Right cardiac atrium (tissue), 5 donors: ENCODE measurements around the gene SEMA7A. TPM values are rescaled to one million over a fixed set of nuclear protein-coding genes. Genes with fewer than 3 reads are reported as not detected.
"Not testable (repeated sequence)": the region's sequence is repeated elsewhere in the genome, so short reads cannot be mapped to it uniquely, and the experiment has no call there.

Experiments
- ATAC-seq, 2 donors: fragments of 200-7000 bp; cut with Tn5 transposase; one replicate each; pipeline versions ENCODE4 v1.8.0 to v1.9.1; 2020; ENCODE audit warnings: moderate library complexity in 2 of 2, mild to moderate bottlenecking in 1 of 2
- DNase-seq, 3 donors: peaks; one replicate each; pipeline ENCODE4 v3.0.0-alpha.2; 2020
- H3K27ac ChIP-seq: one replicate; pipeline ENCODE4 v1.5.1; 2013; ENCODE audit warnings: mild to moderate bottlenecking, low read length, control low read depth, moderate library complexity
- H3K27me3 ChIP-seq: one replicate; pipeline ENCODE4 v1.6.1; 2013; ENCODE audit not compliant: control insufficient read depth, insufficient read depth
- H3K4me1 ChIP-seq: one replicate; pipeline ENCODE4 v1.6.1; 2013; ENCODE audit warnings: low read length; ENCODE audit not compliant: control insufficient read depth, insufficient read depth
- H3K4me3 ChIP-seq: one replicate; pipeline ENCODE4 v1.5.1; 2013; ENCODE audit warnings: low read length, control low read depth
- H3K9me3 ChIP-seq: one replicate; pipeline ENCODE4 v1.6.1; 2013; ENCODE audit warnings: low read length; ENCODE audit not compliant: control insufficient read depth
- WGBS: extraction: QIAGEN DNeasy Blood & Tissue Kit; methylation state at CpG from one replicate; pipeline ENCODE4 v1.1.7; 2013; 5-methylcytosine and 5-hydroxymethylcytosine counted together
- intact Hi-C, 4 donors: fragments of 100-400 bp; cut with DNase I; formaldehyde crosslinking; loops; one replicate each; pipeline versions ENCODE4 v1.11.0 to v1.14.0; 2022 to 2023
- polyA plus RNA-seq: library from polyadenylated mRNA; stranded (reverse); fragments of 200-250 nt; gene quantifications from one replicate; pipeline ENCODE4 v1.2.3, GENCODE V29; 2013
- total RNA-seq, 4 donors: library from RNA; stranded (reverse); fragmentation: NEBNext Ultra II Directional; extraction: Animal tissue kit (Norgen Biotek cat#: 25700); gene quantifications; one replicate each; pipeline ENCODE4 v1.2.1, GENCODE V29; 2021
- donor health status: healthy with polysubstance abuse.
- donor health status: DM: no; HTN: yes; CAD: no.
- donor health status: DM: no; HTN: no; CAD: no.
- donor health status: DM: no; HTN: yes; CAD: no; lungs with severe emphysema.
- donor health status: DM: yes; HTN: yes; CAD: no.

SEMA7A gene
- total and polyA plus RNA-seq, 5 donors, result 1.7 to 3.3 (median 2.0) TPM

GRCh38 chr15:74396445-74397238 is 37.1 kb downstream of the SEMA7A start:
- no peaks in the 10 kb centered on the region for H3K9me3 ChIP-seq
- WGBS, result 68% methylated on average over 9 of the region's 9 CpGs
- H3K27me3 ChIP-seq, result no peaks in the 10 kb centered on the region
- no peaks in the 10 kb centered on the region for H3K4me1 ChIP-seq
- H3K27ac ChIP-seq, result no peak overlapping the region
- ATAC-seq (no peak), DNase-seq (peak in 1 of 3 donors; percentile 28)
- intact Hi-C loops, result no loop called here
- H3K4me3 ChIP-seq, result no peak overlapping the region

GRCh38 chr15:74396146-74396438 is 37.7 kb downstream of the SEMA7A start:
- intact Hi-C loops, result no loop called here
- Histone ChIP-seq H3K9me3 (no peaks in the 10 kb centered on the region), H3K4me1 (no peaks in the 10 kb centered on the region), H3K4me3 (no peak overlapping the region), H3K27ac (no peak overlapping the region), H3K27me3 (no peaks in the 10 kb centered on the region)
- WGBS, result 89% methylated on average over 10 of the region's 10 CpGs
- DNase-seq (no peak), ATAC-seq (no peak)

GRCh38 chr15:74395319-74396145 is 38.2 kb downstream of the SEMA7A start:
- no peak overlapping the region for H3K4me3 ChIP-seq
- DNase-seq (peak in 1 of 3 donors; percentile 34), ATAC-seq (no peak)
- intact Hi-C loops, result no loop called here
- no peak overlapping the region for H3K27ac ChIP-seq
- 82% methylated on average over 17 of the region's 17 CpGs for WGBS
- H3K9me3 ChIP-seq, result no peaks in the 10 kb centered on the region
- H3K4me1 ChIP-seq, result no peaks in the 10 kb centered on the region
- no peaks in the 10 kb centered on the region for H3K27me3 ChIP-seq

GRCh38 chr15:74394090-74394846 is 39.5 kb downstream of the SEMA7A start:
- H3K4me1 ChIP-seq, result no peaks in the 10 kb centered on the region
- ATAC-seq, result no peak
- WGBS, result 89% methylated on average over 11 of the region's 11 CpGs
- H3K9me3 ChIP-seq, result no peaks in the 10 kb centered on the region
- no peak for DNase-seq
- intact Hi-C loops, result no loop called here
- H3K4me3 ChIP-seq, result no peak overlapping the region
- H3K27ac ChIP-seq, result no peak overlapping the region
- no peaks in the 10 kb centered on the region for H3K27me3 ChIP-seq

- H3K4me1 ChIP-seq, result no peaks in the 10 kb centered on the region
- no peaks in the 10 kb centered on the region for H3K27me3 ChIP-seq
- no peaks in the 10 kb centered on the region for H3K9me3 ChIP-seq
- no peak overlapping the region for H3K4me3 ChIP-seq
- H3K27ac ChIP-seq, result no peak overlapping the region
- intact Hi-C loops, result no loop called here
- ATAC-seq, result no peak
- peak in 1 of 3 donors; percentile 38 for DNase-seq
- 89% methylated on average over 13 of the region's 13 CpGs for WGBS
These were observed 40.3 kb downstream of the SEMA7A start for GRCh38 chr15:74393423-74393822.

GRCh38 chr15:74392902-74393301 is 40.9 kb downstream of the SEMA7A start:
- intact Hi-C loops, result no loop called here
- Histone ChIP-seq H3K4me3 (no peak overlapping the region), H3K27ac (no peak overlapping the region), H3K27me3 (no peaks in the 10 kb centered on the region), H3K9me3 (no peaks in the 10 kb centered on the region), H3K4me1 (no peaks in the 10 kb centered on the region)
- DNase-seq (no peak), ATAC-seq (no peak)
- WGBS, result 80% methylated on average over 7 of the region's 7 CpGs

- Histone ChIP-seq H3K27me3 (no peaks in the 10 kb centered on the region), H3K27ac (no peak overlapping the region), H3K9me3 (no peaks in the 10 kb centered on the region), H3K4me1 (no peaks in the 10 kb centered on the region), H3K4me3 (no peak overlapping the region)
- intact Hi-C loops, result no loop called here
- DNase-seq, result peak in 1 of 3 donors; percentile 39
- 41% methylated on average over 8 of the region's 8 CpGs for WGBS
- no peak for ATAC-seq
These were observed 41.3 kb downstream of the SEMA7A start for GRCh38 chr15:74392451-74392830.

GRCh38 chr15:74391582-74392450 is 41.9 kb downstream of the SEMA7A start:
- no peak for ATAC-seq
- no peaks in the 10 kb centered on the region for H3K27me3 ChIP-seq
- intact Hi-C loops, result no loop called here
- H3K4me3 ChIP-seq, result no peak overlapping the region
- H3K9me3 ChIP-seq, result no peaks in the 10 kb centered on the region
- no peaks in the 10 kb centered on the region for H3K4me1 ChIP-seq
- 80% methylated on average over 9 of the region's 9 CpGs for WGBS
- DNase-seq, result peak in 1 of 3 donors; percentile 31
- H3K27ac ChIP-seq, result no peak overlapping the region

- H3K27ac ChIP-seq, result no peak overlapping the region
- intact Hi-C loops, result no loop called here
- no peaks in the 10 kb centered on the region for H3K9me3 ChIP-seq
- H3K27me3 ChIP-seq, result no peaks in the 10 kb centered on the region
- WGBS, result 83% methylated on average over 12 of the region's 12 CpGs
- ATAC-seq, result no peak
- H3K4me1 ChIP-seq, result peaks cover 4% of the 10 kb centered on the region
- H3K4me3 ChIP-seq, result no peak overlapping the region
- no peak for DNase-seq
These were observed 43.0 kb downstream of the SEMA7A start for GRCh38 chr15:74390647-74391288.

GRCh38 chr15:74390049-74390646 is 43.6 kb downstream of the SEMA7A start:
- H3K9me3 ChIP-seq, H3K27ac ChIP-seq, intact Hi-C loops, H3K4me3 ChIP-seq, H3K4me1 ChIP-seq, H3K27me3 ChIP-seq, DNase-seq, ATAC-seq: not testable (repeated sequence)
- 95% methylated on average over 11 of the region's 11 CpGs for whole genome bisulfite sequencing
